ENCODE results near the gene PTTG2.
A peak's percentile ranks its signal among the peaks of the same experiment; 100 is the strongest.
"Not testable (repeated sequence)": the region's sequence is repeated elsewhere in the genome, so short reads cannot be mapped to it uniquely, and the experiment has no call there.

The PTTG2 gene

DNA sequence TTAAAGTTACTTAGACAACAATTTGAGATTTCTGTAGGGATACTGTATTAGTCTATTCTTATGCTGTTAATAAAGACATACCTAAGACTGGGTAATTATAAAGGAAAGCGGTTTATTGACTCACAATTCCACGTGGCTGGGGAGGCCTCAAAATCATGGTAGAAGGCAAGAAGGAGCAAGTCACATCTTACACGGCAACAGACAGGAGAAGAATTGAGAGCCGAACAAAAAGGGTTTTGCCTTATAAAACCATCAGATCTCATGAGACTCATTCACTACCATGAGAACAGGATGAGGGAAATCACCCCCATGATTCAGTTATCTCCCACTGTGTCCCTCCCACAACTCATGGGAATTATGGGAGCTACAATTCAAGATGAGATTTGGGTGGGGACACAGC, 11.0 kb downstream of the PTTG2 start:
- no peaks in the 10 kb centered on the region for H3K27me3 ChIP-seq (ENCODE audit: low read length)
- no peak overlapping the region for H3K4me3 ChIP-seq (ENCODE audit: insufficient read depth, low read length, poor library complexity, severe bottlenecking)
- H2AFZ ChIP-seq (ENCODE audit: low read depth, low read length, severe bottlenecking): no peak overlapping the region
- peaks cover 5% of the 10 kb centered on the region for H3F3A ChIP-seq (ENCODE audit: insufficient read depth)
- no peak overlapping the region for H3K4me2 ChIP-seq (ENCODE audit: low read depth, low read length, poor library complexity, severe bottlenecking)
- no peak overlapping the region for H3K9ac ChIP-seq (ENCODE audit: low read length)
- no peaks in the 10 kb centered on the region for H3K79me2 ChIP-seq (ENCODE audit: insufficient read depth, low read length)
- H3K9me3 ChIP-seq (ENCODE audit: insufficient read depth, low read length): no peaks in the 10 kb centered on the region
- no peak overlapping the region for H3K27ac ChIP-seq (ENCODE audit: low read depth, low read length)
- TF ChIP-seq, protein P1, sequence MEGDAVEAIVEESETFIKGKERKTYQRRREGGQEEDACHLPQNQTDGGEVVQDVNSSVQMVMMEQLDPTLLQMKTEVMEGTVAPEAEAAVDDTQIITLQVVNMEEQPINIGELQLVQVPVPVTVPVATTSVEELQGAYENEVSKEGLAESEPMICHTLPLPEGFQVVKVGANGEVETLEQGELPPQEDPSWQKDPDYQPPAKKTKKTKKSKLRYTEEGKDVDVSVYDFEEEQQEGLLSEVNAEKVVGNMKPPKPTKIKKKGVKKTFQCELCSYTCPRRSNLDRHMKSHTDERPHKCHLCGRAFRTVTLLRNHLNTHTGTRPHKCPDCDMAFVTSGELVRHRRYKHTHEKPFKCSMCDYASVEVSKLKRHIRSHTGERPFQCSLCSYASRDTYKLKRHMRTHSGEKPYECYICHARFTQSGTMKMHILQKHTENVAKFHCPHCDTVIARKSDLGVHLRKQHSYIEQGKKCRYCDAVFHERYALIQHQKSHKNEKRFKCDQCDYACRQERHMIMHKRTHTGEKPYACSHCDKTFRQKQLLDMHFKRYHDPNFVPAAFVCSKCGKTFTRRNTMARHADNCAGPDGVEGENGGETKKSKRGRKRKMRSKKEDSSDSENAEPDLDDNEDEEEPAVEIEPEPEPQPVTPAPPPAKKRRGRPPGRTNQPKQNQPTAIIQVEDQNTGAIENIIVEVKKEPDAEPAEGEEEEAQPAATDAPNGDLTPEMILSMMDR (IDR thresholded peaks at IDR 0.05; ENCODE audit: insufficient read depth, low read length, poor library complexity, severe bottlenecking): no peak
- no peak for TF ChIP-seq EZH2phosphoT487 (conservative IDR thresholded peaks at IDR 0.05; ENCODE audit: low read length)
- no peaks in the 10 kb centered on the region for H3K9me2 ChIP-seq (replicated peaks; ENCODE audit: insufficient read depth, low read length)
- H4K20me1 ChIP-seq (ENCODE audit: low read depth, low read length): no peaks in the 10 kb centered on the region
- H3K36me3 ChIP-seq (ENCODE audit: low read length): no peaks in the 10 kb centered on the region

DNA sequence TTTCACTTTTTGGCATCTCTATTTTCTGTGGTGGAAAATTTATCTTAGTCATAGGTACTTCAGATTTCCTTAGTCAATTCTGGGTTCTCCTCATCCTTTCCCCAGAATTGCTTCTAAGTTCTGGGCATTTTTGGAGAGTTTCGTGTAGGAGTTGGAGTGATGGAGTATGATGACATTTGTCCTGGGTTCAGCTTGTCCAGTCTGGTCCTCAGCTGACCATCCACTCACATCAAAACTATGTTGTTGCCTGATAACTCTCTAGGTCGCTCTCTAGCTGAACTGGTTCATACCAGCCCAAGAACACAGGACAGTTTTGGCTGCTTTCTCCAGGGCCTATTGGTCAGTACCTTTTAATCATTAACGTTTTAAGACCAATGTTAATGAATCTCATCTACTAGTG, 13.2 kb downstream of the PTTG2 start:
- H3K9ac ChIP-seq (ENCODE audit: low read length): no peak overlapping the region
- H3F3A ChIP-seq (ENCODE audit: insufficient read depth): peaks cover 18% of the 10 kb centered on the region
- no peaks in the 10 kb centered on the region for H3K79me2 ChIP-seq (ENCODE audit: insufficient read depth, low read length)
- no peak overlapping the region for H2AFZ ChIP-seq (ENCODE audit: low read depth, low read length, severe bottlenecking)
- no peak for TF ChIP-seq EZH2phosphoT487 (conservative IDR thresholded peaks at IDR 0.05; ENCODE audit: low read length)
- TF ChIP-seq, protein P1 (IDR thresholded peaks at IDR 0.05; ENCODE audit: insufficient read depth, low read length, poor library complexity, severe bottlenecking): no peak
- no peaks in the 10 kb centered on the region for H3K9me2 ChIP-seq (replicated peaks; ENCODE audit: insufficient read depth, low read length)
- no peaks in the 10 kb centered on the region for H4K20me1 ChIP-seq (ENCODE audit: low read depth, low read length)
- no peaks in the 10 kb centered on the region for H3K36me3 ChIP-seq (ENCODE audit: low read length)
- no peak overlapping the region for H3K27ac ChIP-seq (ENCODE audit: low read depth, low read length)
- H3K9me3 ChIP-seq (ENCODE audit: insufficient read depth, low read length): no peaks in the 10 kb centered on the region
- H3K27me3 ChIP-seq (ENCODE audit: low read length): no peaks in the 10 kb centered on the region
- no peak overlapping the region for H3K4me3 ChIP-seq (ENCODE audit: insufficient read depth, low read length, poor library complexity, severe bottlenecking)
- H3K4me2 ChIP-seq (ENCODE audit: low read depth, low read length, poor library complexity, severe bottlenecking): no peak overlapping the region

DNA sequence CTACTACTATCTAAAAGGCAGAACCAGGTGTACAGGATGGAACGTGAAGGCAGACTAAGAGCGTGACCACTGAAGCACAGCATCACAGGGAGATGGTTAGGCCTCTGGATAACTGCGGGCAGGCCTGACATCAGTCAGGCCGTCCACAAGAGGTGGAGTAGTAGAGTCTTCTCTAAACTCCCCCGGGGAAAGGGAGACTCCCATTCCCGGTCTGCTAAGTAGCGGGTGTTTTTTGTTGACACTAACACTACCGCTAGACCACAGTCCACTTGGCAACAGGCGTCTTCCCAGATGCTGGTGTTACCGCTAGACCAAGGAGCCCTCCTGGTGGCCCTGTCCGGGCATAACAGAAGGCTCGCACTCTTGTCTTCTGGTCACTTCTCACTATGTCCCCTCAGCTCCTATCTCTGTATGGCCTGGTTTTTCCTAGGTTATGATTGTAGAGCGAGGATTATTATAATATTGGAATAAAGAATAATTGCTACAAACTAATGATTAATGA, 15.2 kb downstream of the PTTG2 start:
- not testable (repeated sequence) for H3K27ac ChIP-seq (ENCODE audit: low read depth, low read length); H3K79me2 ChIP-seq (ENCODE audit: insufficient read depth, low read length); H3K27me3 ChIP-seq (ENCODE audit: low read length); H2AFZ ChIP-seq (ENCODE audit: low read depth, low read length, severe bottlenecking); H3K9ac ChIP-seq (ENCODE audit: low read length); H3K36me3 ChIP-seq (ENCODE audit: low read length); H4K20me1 ChIP-seq (ENCODE audit: low read depth, low read length); H3K9me2 ChIP-seq (replicated peaks; ENCODE audit: insufficient read depth, low read length); H3K9me3 ChIP-seq (ENCODE audit: insufficient read depth, low read length); H3K4me3 ChIP-seq (ENCODE audit: insufficient read depth, low read length, poor library complexity, severe bottlenecking); H3K4me2 ChIP-seq (ENCODE audit: low read depth, low read length, poor library complexity, severe bottlenecking)
- peaks cover 31% of the 10 kb centered on the region for H3F3A ChIP-seq (ENCODE audit: insufficient read depth)

DNA sequence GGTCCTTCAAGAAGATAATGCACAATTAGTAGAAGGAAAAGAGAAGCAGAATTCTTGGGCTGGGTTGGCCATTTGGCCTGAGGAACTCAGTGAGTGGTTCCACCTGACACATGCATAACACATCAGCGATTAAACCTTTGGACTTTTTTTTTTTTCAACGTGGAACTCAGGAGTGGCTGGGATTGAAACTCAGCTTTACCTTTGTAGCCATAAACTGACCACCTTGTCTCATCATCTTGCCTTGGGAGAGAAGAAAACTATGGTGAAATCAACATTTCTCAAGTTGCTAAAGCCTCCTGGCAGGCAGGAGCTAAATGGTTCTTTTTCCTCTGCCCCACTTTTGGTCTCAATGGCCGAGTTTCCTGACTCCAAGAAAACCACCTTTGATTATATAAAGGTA, 16.3 kb downstream of the PTTG2 start:
- Histone ChIP-seq H3K4me3 (ENCODE audit: insufficient read depth, low read length, poor library complexity, severe bottlenecking) (peak overlapping the region; percentile 51), H3K27ac (ENCODE audit: low read depth, low read length) (no peak overlapping the region), H3K9me2 (replicated peaks; ENCODE audit: insufficient read depth, low read length) (no peaks in the 10 kb centered on the region), H4K20me1 (ENCODE audit: low read depth, low read length) (peaks cover 13% of the 10 kb centered on the region), H3K9me3 (ENCODE audit: insufficient read depth, low read length) (no peaks in the 10 kb centered on the region), H3K79me2 (ENCODE audit: insufficient read depth, low read length) (peaks cover 7% of the 10 kb centered on the region; the same call in 1 of the 2 replicates), H2AFZ (ENCODE audit: low read depth, low read length, severe bottlenecking) (peak overlapping the region; percentile 70), H3K9ac (ENCODE audit: low read length) (peak overlapping the region; percentile 54), H3K36me3 (ENCODE audit: low read length) (no peaks in the 10 kb centered on the region), H3K4me2 (ENCODE audit: low read depth, low read length, poor library complexity, severe bottlenecking) (peak overlapping the region; percentile 86), H3F3A (ENCODE audit: insufficient read depth) (peaks cover 32% of the 10 kb centered on the region), H3K27me3 (ENCODE audit: low read length) (no peaks in the 10 kb centered on the region)
- TF ChIP-seq, protein P1 (IDR thresholded peaks at IDR 0.05; ENCODE audit: insufficient read depth, low read length, poor library complexity, severe bottlenecking): no peak
- no peak for TF ChIP-seq EZH2phosphoT487 (conservative IDR thresholded peaks at IDR 0.05; ENCODE audit: low read length)
